MM.1S (cell line): Measurements from ENCODE around the gene NEURL1B.

ENCODE experiments used
- DNase-seq: peaks from one replicate; pipeline ENCODE4 v3.0.0-alpha.2; 2015
- H2AFZ ChIP-seq: fragments of 300-600 bp; sonication (generic); 2 replicates; pipeline ENCODE4 v1.6.0; 2016; ENCODE audit warnings: antibody characterized with exemption, low read length
- H3F3A ChIP-seq: fragments of 300-600 bp; sonication (generic); 2 replicates; pipeline ENCODE4 v1.6.1; 2016; ENCODE audit warnings: mild to moderate bottlenecking, antibody characterized with exemption, low read length, moderate library complexity, mixed read lengths; ENCODE audit not compliant: insufficient read depth
- H3K27ac ChIP-seq: fragments of 300-600 bp; sonication (generic); 2 replicates; pipeline ENCODE4 v1.5.1; 2016; ENCODE audit warnings: mild to moderate bottlenecking, low read length
- H3K27me3 ChIP-seq: fragments of 300-600 bp; sonication (generic); replicated peaks from 2 replicates; pipeline ENCODE4 v1.6.0; 2016; ENCODE audit warnings: low read length; ENCODE audit not compliant: insufficient read depth
- H3K36me3 ChIP-seq: fragments of 300-600 bp; sonication (generic); replicated peaks from 2 replicates; pipeline ENCODE4 v1.6.1; 2016; ENCODE audit warnings: mild to moderate bottlenecking, low read length, mixed read lengths; ENCODE audit not compliant: insufficient read depth
- H3K4me1 ChIP-seq: fragments of 300-600 bp; sonication (generic); 2 replicates; pipeline ENCODE4 v1.6.1; 2016; ENCODE audit warnings: low read length, mixed read lengths
- H3K4me2 ChIP-seq: fragments of 300-600 bp; sonication (generic); 2 replicates; pipeline ENCODE4 v1.6.0; 2016; ENCODE audit warnings: low read depth, low read length
- H3K4me3 ChIP-seq: fragments of 300-600 bp; sonication (generic); 2 replicates; pipeline ENCODE4 v1.5.1; 2016; ENCODE audit warnings: low read length, mixed read lengths
- H3K79me2 ChIP-seq: fragments of 300-600 bp; sonication (generic); 2 replicates; pipeline ENCODE4 v1.6.1; 2016; ENCODE audit warnings: mixed run types, low read length, mixed read lengths
- H3K9ac ChIP-seq: fragments of 300-600 bp; sonication (generic); 2 replicates; pipeline ENCODE4 v1.6.1; 2016; ENCODE audit warnings: low read length, mixed read lengths
- H3K9me2 ChIP-seq: fragments of 300-600 bp; sonication (generic); replicated peaks from 2 replicates; pipeline ENCODE4 v1.6.1; 2016; ENCODE audit warnings: mild to moderate bottlenecking, low read length, mixed read lengths; ENCODE audit not compliant: insufficient read depth
- H3K9me3 ChIP-seq: fragments of 300-600 bp; sonication (generic); replicated peaks from 2 replicates; pipeline ENCODE4 v1.6.1; 2016; ENCODE audit warnings: mild to moderate bottlenecking, low read length, mixed read lengths; ENCODE audit not compliant: insufficient read depth
- H4K20me1 ChIP-seq: fragments of 300-600 bp; sonication (generic); 2 replicates; pipeline ENCODE4 v1.6.1; 2016; ENCODE audit warnings: mild to moderate bottlenecking, low read length, moderate library complexity, mixed read lengths; ENCODE audit not compliant: insufficient read depth
- EZH2 ChIP-seq: fragments of 300-600 bp; sonication (generic); optimal IDR thresholded peaks from 2 replicates; pipeline ENCODE3; 2017; ENCODE audit warnings: low read depth, mild to moderate bottlenecking, antibody characterized with exemption, low read length, mixed read lengths
- EZH2phosphoT487 ChIP-seq: fragments of 300-600 bp; sonication (generic); IDR thresholded peaks from 2 replicates; pipeline ENCODE4 v1.6.1; 2018; ENCODE audit warnings: antibody characterized with exemption, low read length
- TF ChIP-seq, protein P1 (sequence below): fragments of 300-600 bp; sonication (generic); IDR thresholded peaks from 2 replicates; pipeline ENCODE4 v1.5.1; 2016; ENCODE audit warnings: antibody characterized with exemption, low read length, mixed read lengths

The NEURL1B gene

DNA sequence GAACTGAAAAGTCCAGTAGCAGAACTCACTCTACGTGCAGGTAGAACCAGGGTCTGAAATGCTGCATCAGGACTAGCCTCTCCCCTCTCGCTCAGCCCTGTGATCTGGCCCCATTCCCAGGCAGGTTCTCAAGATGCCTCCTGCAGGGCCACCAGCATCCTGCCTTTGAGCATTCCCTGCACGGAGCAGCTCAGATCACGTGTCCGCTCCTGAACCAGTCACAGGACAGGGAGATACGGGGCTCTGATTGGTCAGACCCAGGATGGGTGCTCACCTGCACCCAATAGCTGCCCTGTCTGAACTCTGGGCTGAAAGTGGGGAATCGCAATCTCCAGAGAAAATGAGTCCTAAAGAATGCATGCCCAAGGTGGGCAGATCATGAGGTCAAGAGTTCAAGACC, 50.8 kb downstream of the NEURL1B start:
- no peaks in the 10 kb centered on the region for H3K9me2 ChIP-seq
- H2AFZ ChIP-seq, result no peak overlapping the region
- no peaks in the 10 kb centered on the region for H3K27me3 ChIP-seq
- H3K9ac ChIP-seq, result no peak overlapping the region
- H3K9me3 ChIP-seq, result no peaks in the 10 kb centered on the region
- no peak for DNase-seq
- no peak overlapping the region for H3K4me2 ChIP-seq
- H3K4me3 ChIP-seq, result no peak overlapping the region
- no peaks in the 10 kb centered on the region for H3K4me1 ChIP-seq
- H3K36me3 ChIP-seq, result no peaks in the 10 kb centered on the region
- H4K20me1 ChIP-seq, result no peaks in the 10 kb centered on the region
- TF ChIP-seq, protein P1, sequence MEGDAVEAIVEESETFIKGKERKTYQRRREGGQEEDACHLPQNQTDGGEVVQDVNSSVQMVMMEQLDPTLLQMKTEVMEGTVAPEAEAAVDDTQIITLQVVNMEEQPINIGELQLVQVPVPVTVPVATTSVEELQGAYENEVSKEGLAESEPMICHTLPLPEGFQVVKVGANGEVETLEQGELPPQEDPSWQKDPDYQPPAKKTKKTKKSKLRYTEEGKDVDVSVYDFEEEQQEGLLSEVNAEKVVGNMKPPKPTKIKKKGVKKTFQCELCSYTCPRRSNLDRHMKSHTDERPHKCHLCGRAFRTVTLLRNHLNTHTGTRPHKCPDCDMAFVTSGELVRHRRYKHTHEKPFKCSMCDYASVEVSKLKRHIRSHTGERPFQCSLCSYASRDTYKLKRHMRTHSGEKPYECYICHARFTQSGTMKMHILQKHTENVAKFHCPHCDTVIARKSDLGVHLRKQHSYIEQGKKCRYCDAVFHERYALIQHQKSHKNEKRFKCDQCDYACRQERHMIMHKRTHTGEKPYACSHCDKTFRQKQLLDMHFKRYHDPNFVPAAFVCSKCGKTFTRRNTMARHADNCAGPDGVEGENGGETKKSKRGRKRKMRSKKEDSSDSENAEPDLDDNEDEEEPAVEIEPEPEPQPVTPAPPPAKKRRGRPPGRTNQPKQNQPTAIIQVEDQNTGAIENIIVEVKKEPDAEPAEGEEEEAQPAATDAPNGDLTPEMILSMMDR, result no peak
- TF ChIP-seq EZH2phosphoT487, result no peak
- no peak for TF ChIP-seq EZH2
- no peak overlapping the region for H3K27ac ChIP-seq
- no peaks in the 10 kb centered on the region for H3K79me2 ChIP-seq
- no peaks in the 10 kb centered on the region for H3F3A ChIP-seq

DNA sequence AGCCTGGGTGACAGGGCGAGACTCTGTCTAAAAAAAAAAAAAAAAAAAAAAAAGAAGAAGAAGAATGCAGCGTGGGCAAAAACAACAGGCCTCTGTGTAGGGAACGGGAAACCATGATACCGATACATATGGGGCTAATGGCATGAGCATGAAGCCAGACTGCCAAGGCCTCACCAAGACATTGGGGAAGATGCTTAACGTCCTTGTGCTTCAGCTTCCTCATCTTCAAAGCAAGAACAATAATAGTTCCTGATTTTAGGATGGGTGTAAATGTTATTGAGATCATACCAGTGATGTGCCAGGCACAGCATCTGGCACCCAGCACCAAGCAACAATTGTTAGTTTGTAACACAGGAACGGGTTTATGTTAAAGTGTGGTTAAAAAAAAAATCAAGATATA, 51.4 kb downstream of the NEURL1B start:
- Histone ChIP-seq H3K4me1 (no peaks in the 10 kb centered on the region), H3K9me3 (no peaks in the 10 kb centered on the region), H2AFZ (no peak overlapping the region), H3K4me2 (no peak overlapping the region), H3K9me2 (no peaks in the 10 kb centered on the region), H3K9ac (no peak overlapping the region), H3K79me2 (no peaks in the 10 kb centered on the region), H3F3A (no peaks in the 10 kb centered on the region), H3K4me3 (no peak overlapping the region), H4K20me1 (no peaks in the 10 kb centered on the region), H3K27ac (no peak overlapping the region), H3K36me3 (no peaks in the 10 kb centered on the region), H3K27me3 (no peaks in the 10 kb centered on the region)
- DNase-seq, result no peak
- TF ChIP-seq EZH2, result no peak
- TF ChIP-seq, protein P1, result no peak
- no peak for TF ChIP-seq EZH2phosphoT487

DNA sequence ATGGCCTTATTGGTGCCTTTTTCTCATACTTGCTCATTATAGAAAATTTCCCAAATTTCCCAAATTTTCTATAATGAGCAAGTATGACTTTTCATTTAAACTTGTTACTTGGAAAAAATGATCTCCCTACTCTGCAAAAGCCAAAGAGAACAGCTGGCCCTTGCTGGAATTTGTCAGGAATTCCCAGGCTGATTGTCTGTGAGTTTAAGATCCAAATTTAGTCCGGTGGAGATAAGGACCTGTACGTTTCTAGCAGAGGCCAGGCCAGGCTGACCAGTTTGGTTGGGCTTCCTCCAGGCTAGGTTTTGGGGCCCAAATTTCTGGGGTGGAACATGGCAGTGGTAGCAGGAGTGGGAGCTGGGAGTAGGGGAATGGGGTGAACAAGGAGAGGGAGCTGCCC, 51.9 kb downstream of the NEURL1B start:
- H3F3A ChIP-seq, result no peaks in the 10 kb centered on the region
- H3K36me3 ChIP-seq, result no peaks in the 10 kb centered on the region
- H3K9me2 ChIP-seq, result no peaks in the 10 kb centered on the region
- H3K27me3 ChIP-seq, result no peaks in the 10 kb centered on the region
- H3K9ac ChIP-seq, result no peak overlapping the region
- H3K79me2 ChIP-seq, result no peaks in the 10 kb centered on the region
- no peak overlapping the region for H2AFZ ChIP-seq
- H3K4me1 ChIP-seq, result no peaks in the 10 kb centered on the region
- TF ChIP-seq, protein P1, result no peak
- TF ChIP-seq EZH2 (no peak), EZH2phosphoT487 (no peak)
- H3K9me3 ChIP-seq, result no peaks in the 10 kb centered on the region
- no peaks in the 10 kb centered on the region for H4K20me1 ChIP-seq
- H3K4me2 ChIP-seq, result no peak overlapping the region
- H3K27ac ChIP-seq, result no peak overlapping the region
- no peak overlapping the region for H3K4me3 ChIP-seq
- no peak for DNase-seq
